Fibroblast of upper back skin (primary cell): ENCODE data around the gene LPIN3.
"Not testable (repeated sequence)": the region's sequence is repeated elsewhere in the genome, so short reads cannot be mapped to it uniquely, and the experiment has no call there.

ENCODE experiments used
- DNase-seq: peaks from one replicate; pipeline ENCODE4 v3.0.0-alpha.2; 2013

Gene LPIN3

GRCh38 chr20:41340327-41341055, at the start of gene LPIN3:
Gene LPIN3, plus strand, starts transcription at chr20:41340821. Its CDS starts 4,983 bp downstream, at chr20:41345804.
- peak; percentile 84 for DNase-seq

GRCh38 chr20:41293269-41294037, 47.2 kb upstream of the LPIN3 start:
- peak; percentile 24 for DNase-seq

GRCh38 chr20:41299899-41300298, 40.7 kb upstream of the LPIN3 start:
- peak; percentile 43 for DNase-seq

GRCh38 chr20:41300383-41300782, 40.2 kb upstream of the LPIN3 start:
- DNase-seq = no peak

GRCh38 chr20:41300886-41301285, 39.7 kb upstream of the LPIN3 start:
- DNase-seq = no peak

- no peak for DNase-seq
Observed at GRCh38 chr20:41304002-41304401, 36.6 kb upstream of the LPIN3 start.

GRCh38 chr20:41304424-41305079, 36.1 kb upstream of the LPIN3 start:
- no peak for DNase-seq

- DNase-seq = no peak
Observed at GRCh38 chr20:41306061-41306727, 34.4 kb upstream of the LPIN3 start.

- no peak for DNase-seq
Observed at GRCh38 chr20:41307021-41307420, 33.6 kb upstream of the LPIN3 start.

- peak; percentile 63 for DNase-seq
Observed at GRCh38 chr20:41308290-41308711, 32.3 kb upstream of the LPIN3 start.

GRCh38 chr20:41308726-41309413, 31.8 kb upstream of the LPIN3 start:
- DNase-seq = peak; percentile 36

- DNase-seq = peak; percentile 86
Observed at GRCh38 chr20:41309817-41310216, 30.8 kb upstream of the LPIN3 start.

GRCh38 chr20:41312009-41312408, 28.6 kb upstream of the LPIN3 start:
- DNase-seq = not testable (repeated sequence)

GRCh38 chr20:41314386-41314785, 26.2 kb upstream of the LPIN3 start:
- no peak for DNase-seq

GRCh38 chr20:41316051-41316450, 24.6 kb upstream of the LPIN3 start:
- DNase-seq = no peak

GRCh38 chr20:41316602-41317545, 23.7 kb upstream of the LPIN3 start:
- DNase-seq = peak; percentile 93

- peak; percentile 97 for DNase-seq
Observed at GRCh38 chr20:41317546-41318270, 22.9 kb upstream of the LPIN3 start, which contains the start of gene ZHX3. Gene ZHX3, minus strand, starts transcription at chr20:41317731. Its CDS starts 112,815 bp downstream, at chr20:41204916.

- no peak for DNase-seq
Observed at GRCh38 chr20:41318271-41318649, 22.4 kb upstream of the LPIN3 start.

GRCh38 chr20:41320441-41320840, 20.2 kb upstream of the LPIN3 start:
- no peak for DNase-seq

- no peak for DNase-seq
Observed at GRCh38 chr20:41320976-41321375, 19.6 kb upstream of the LPIN3 start.
